HCT116 (cell line): Measurements from ENCODE around the gene PGPEP1. TPM values are rescaled to one million over a fixed set of nuclear protein-coding genes. Genes with fewer than 3 reads are reported as not detected.

Experiments
- ATAC-seq: fragments of 200-7000 bp; cut with Tn5 transposase; 2 replicates; pipeline ENCODE4 v1.9.1; 2020; ENCODE audit warnings: mild to moderate bottlenecking, moderate library complexity
- BruUV-seq: library from RNA; stranded (reverse); fragments of 400-500 nt; replicated peaks from 2 replicates; lab custom pipeline; 2021; lab: Mats Ljungman, UMichigan
- CTCF ChIA-PET: fragments of 300-600 bp; sonication (Branson Sonifier 250); formaldehyde crosslinking; loops from one replicate; lab custom pipeline; 2021; ENCODE audit warnings: antibody characterized with exemption; lab: Charles Lee
- POLR2A ChIA-PET: fragments of 300-600, 350-600 bp; sonication (Branson Sonifier 250); formaldehyde crosslinking; loops from one replicate; lab custom pipeline; 2021; ENCODE audit warnings: antibody characterized with exemption; lab: Charles Lee
- RAD21 ChIA-PET, 2 experiments: fragments of 300-600 bp; sonication (Branson Sonifier 250); formaldehyde crosslinking; loops; one replicate each; lab custom pipeline; 2023; ENCODE audit warnings: low total read pairs in 2 of 2; ENCODE audit not compliant: uncharacterized antibody in 2 of 2, unreplicated experiment in 2 of 2, low non-redundant PET in 1 of 2; lab: Charles Lee
- DNase-seq: peaks from one replicate; pipeline ENCODE4 v3.0.0-alpha.2; 2010; ENCODE audit warnings: low read depth, low spot score
- H2AFZ ChIP-seq: fragments of 200-600 bp; shearing (Covaris generic), sonication (generic); 2 replicates; pipeline ENCODE4 v1.6.1; 2017; ENCODE audit warnings: low read depth, mixed run types, mixed read lengths, antibody characterized with exemption, low read length; ENCODE audit not compliant: poor library complexity, severe bottlenecking
- H3K27ac ChIP-seq: 2 replicates; pipeline ENCODE4 v1.5.1; 2012; ENCODE audit warnings: low read depth, low read length
- H3K27me3 ChIP-seq: fragments of 200-600 bp; sonication (generic); 2 replicates; pipeline ENCODE4 v1.6.1; 2016; ENCODE audit warnings: mixed run types, low read length, mixed read lengths; ENCODE audit not compliant: insufficient read depth
- H3K36me3 ChIP-seq, 2 experiments: fragments of 200-500 bp in 1 of 2; fragments of 200-600 bp in 1 of 2; sonication (Bioruptor generic) in 1 of 2; sonication (generic) in 1 of 2; 2 replicates each; pipeline versions ENCODE4 v1.5.1 to v1.6.1; 2014 to 2016; ENCODE audit warnings: low read length in 2 of 2, inconsistent platforms in 1 of 2, mixed read lengths in 1 of 2, mixed run types in 1 of 2; ENCODE audit not compliant: insufficient read depth in 2 of 2, control insufficient read depth in 1 of 2
- H3K4me1 ChIP-seq, 2 experiments: fragments of 200-600 bp in 1 of 2; sonication (generic) in 1 of 2; 2 replicates each; pipeline versions ENCODE4 v1.5.1 to v1.6.1; 2012 to 2017; ENCODE audit warnings: low read length in 2 of 2, inconsistent platforms in 1 of 2, mild to moderate bottlenecking in 1 of 2, mixed read lengths in 1 of 2, mixed run types in 1 of 2, moderate library complexity in 1 of 2; ENCODE audit not compliant: insufficient read depth in 2 of 2, control insufficient read depth in 1 of 2
- H3K4me2 ChIP-seq: fragments of 200-600 bp; sonication (generic); 2 replicates; pipeline ENCODE4 v1.6.1; 2017; ENCODE audit warnings: mixed run types, low read length, mixed read lengths
- H3K4me3 ChIP-seq, 2 experiments: fragments of 200-600 bp in 1 of 2; sonication (generic) in 1 of 2; replicated peaks in 1 of 2; 2 replicates each; pipeline ENCODE4 v1.5.1; 2011 to 2016; ENCODE audit warnings: low read length in 2 of 2, control low read depth in 1 of 2, low read depth in 1 of 2, mild to moderate bottlenecking in 1 of 2, mixed read lengths in 1 of 2, mixed run types in 1 of 2
- H3K79me2 ChIP-seq: fragments of 200-600 bp; sonication (generic); 2 replicates; pipeline ENCODE4 v1.6.1; 2017; ENCODE audit warnings: mild to moderate bottlenecking, mixed run types, low read length, moderate library complexity, mixed read lengths; ENCODE audit not compliant: insufficient read depth
- H3K9ac ChIP-seq: fragments of 200-600 bp; sonication (generic); 2 replicates; pipeline ENCODE4 v1.6.1; 2016; ENCODE audit warnings: low read length, mixed read lengths
- H3K9me2 ChIP-seq: fragments of 200-600 bp; sonication (generic), shearing (Covaris generic); 2 replicates; pipeline ENCODE4 v1.6.1; 2017; ENCODE audit warnings: mixed run types, mild to moderate bottlenecking, moderate library complexity; ENCODE audit not compliant: insufficient read depth
- H3K9me3 ChIP-seq, 2 experiments: fragments of 200-500 bp in 1 of 2; fragments of 200-600 bp in 1 of 2; sonication (Bioruptor generic) in 1 of 2; sonication (generic) in 1 of 2; 2 replicates each; pipeline ENCODE4 v1.6.1; 2014 to 2017; ENCODE audit warnings: low read length in 2 of 2, mixed read lengths in 2 of 2, inconsistent platforms in 1 of 2, low read depth in 1 of 2, mild to moderate bottlenecking in 1 of 2, mixed run types in 1 of 2, moderate library complexity in 1 of 2; ENCODE audit not compliant: control insufficient read depth in 1 of 2, insufficient read depth in 1 of 2
- H4K20me1 ChIP-seq: fragments of 200-600 bp; sonication (generic), shearing (Covaris generic); 2 replicates; pipeline ENCODE4 v1.6.1; 2017; ENCODE audit warnings: mixed run types, mild to moderate bottlenecking, moderate library complexity; ENCODE audit not compliant: insufficient read depth
- CTCF ChIP-seq, 3 experiments: fragments of 200-600 bp in 1 of 3; sonication (generic) in 1 of 3; IDR thresholded peaks in 2 of 3; conservative IDR thresholded peaks in 1 of 3; 2 replicates each; pipeline ENCODE4 v1.5.1; 2012 to 2017; ENCODE audit warnings: low read depth in 2 of 3, low read length in 2 of 3, antibody characterized with exemption in 1 of 3, borderline replicate concordance in 1 of 3, control low read depth in 1 of 3, mild to moderate bottlenecking in 1 of 3, mixed read lengths in 1 of 3, mixed run types in 1 of 3, moderate library complexity in 1 of 3; ENCODE audit not compliant: insufficient read depth in 1 of 3
- JUND ChIP-seq: IDR thresholded peaks from 2 replicates; pipeline ENCODE4 v1.6.1; 2012
- RAD21 ChIP-seq: IDR thresholded peaks from 2 replicates; pipeline ENCODE4 v1.6.1; 2012; ENCODE audit warnings: low read depth, mild to moderate bottlenecking
- SP1 ChIP-seq: IDR thresholded peaks from 2 replicates; pipeline ENCODE4 v1.6.1; 2012; ENCODE audit warnings: low read depth
- SRF ChIP-seq: IDR thresholded peaks from 2 replicates; pipeline ENCODE4 v1.6.1; 2012; ENCODE audit warnings: low read depth
- TCF7L2 ChIP-seq: IDR thresholded peaks from 2 replicates; pipeline ENCODE4 v1.7.0; 2011; ENCODE audit warnings: borderline replicate concordance, inconsistent platforms; ENCODE audit not compliant: insufficient read depth, insufficient read length; ENCODE audit errors: extremely low read depth
- intact Hi-C: fragments of 100-400 bp; cut with micrococcal nuclease; formaldehyde crosslinking; loops from 2 replicates; pipeline ENCODE4 v1.10.0; 2022
- total RNA-seq: library from RNA; stranded (reverse); gene quantifications from one replicate; pipeline ENCODE4 v1.2.1, GENCODE V29; 2021; ENCODE audit not compliant: unreplicated experiment

Gene PGPEP1
- total RNA-seq, 1 experiment from 2014 or later = 30.9 TPM

GRCh38 chr19:18392417-18392816 lies 52.0 kb downstream of the PGPEP1 start (continued):
- no peak for TF ChIP-seq SP1
- no peak for TF ChIP-seq RAD21
- TF ChIP-seq JUND = no peak

GRCh38 chr19:18392926-18393325 lies 52.5 kb downstream of the PGPEP1 start:
- intact Hi-C loops = no loop called here
- ChIA-PET CTCF (interaction anchor here (0.6 to 1.3 kb wide), 3 partner anchors 18 to 46 kb away, joined by 3 read pairs; no protein-coding TSS in a partner anchor), RAD21 (no interaction called here)
- no peak overlapping the region for H2AFZ ChIP-seq
- H3K9me2 ChIP-seq = no peaks in the 10 kb centered on the region
- peaks cover 10 to 38% of the 10 kb centered on the region in 2 experiments; a peak in 3 of 4 replicates for H3K4me1 ChIP-seq
- H3K36me3 ChIP-seq = peaks cover 0 to 6% of the 10 kb centered on the region in 2 experiments; a peak in 1 of 4 replicates
- H3K79me2 ChIP-seq = no peaks in the 10 kb centered on the region
- no peaks in the 10 kb centered on the region for H3K9me3 ChIP-seq
- ATAC-seq = no peak
- no peaks in the 10 kb centered on the region for H3K27me3 ChIP-seq
- no peak for TF ChIP-seq CTCF (IDR thresholded peaks at IDR 0.05 in 2 of 3, conservative IDR thresholded peaks at IDR 0.05 in 1 of 3; ENCODE audit: borderline replicate concordance in 1 of 3, insufficient read depth in 1 of 3, low read depth in 2 of 3, low read length in 2 of 3)
- TF ChIP-seq TCF7L2 = no peak
- no peak for TF ChIP-seq SRF
- TF ChIP-seq SP1 = no peak
- TF ChIP-seq, all 23 proteins: peak for 0
- H3K9ac ChIP-seq = no peak overlapping the region
- no peak overlapping the region for H3K4me3 ChIP-seq
- BruUV-seq = no TSS peak
- POLR2A ChIA-PET = interaction anchor here (5.7 kb wide), 1 partner anchor 12 kb away, joined by 46 read pairs; no protein-coding TSS in a partner anchor
- no peak overlapping the region for H3K4me2 ChIP-seq
- H4K20me1 ChIP-seq = no peaks in the 10 kb centered on the region
- no peak overlapping the region for H3K27ac ChIP-seq
- no peak for DNase-seq
